GM06990 (cell line): ENCODE measurements around the gene RBM20.
"Not testable (repeated sequence)": the region's sequence is repeated elsewhere in the genome, so short reads cannot be mapped to it uniquely, and the experiment has no call there.

Experiments
- DNase-seq: peaks from one replicate; pipeline ENCODE4 v3.0.0-alpha.2; 2011; ENCODE audit not compliant: insufficient read length; ENCODE audit errors: extremely low read depth
- H3K27me3 ChIP-seq: replicated peaks from 2 replicates; pipeline ENCODE4 v1.6.0; 2011; ENCODE audit warnings: low read length; ENCODE audit not compliant: control insufficient read depth, insufficient read depth
- H3K36me3 ChIP-seq: 2 replicates; pipeline ENCODE4 v1.5.1; 2011; ENCODE audit warnings: low read length; ENCODE audit not compliant: control insufficient read depth, insufficient read depth
- H3K4me3 ChIP-seq: replicated peaks from 2 replicates; pipeline ENCODE4 v1.5.1; 2011; ENCODE audit warnings: low read depth, mild to moderate bottlenecking, control low read depth, low read length
- TF ChIP-seq, protein P1 (sequence below): IDR thresholded peaks from 2 replicates; pipeline ENCODE4 v1.5.1; 2011; ENCODE audit warnings: low read length, control low read depth, mild to moderate bottlenecking, inconsistent platforms; ENCODE audit not compliant: insufficient read depth, poor library complexity, severe bottlenecking

The RBM20 gene

DNA sequence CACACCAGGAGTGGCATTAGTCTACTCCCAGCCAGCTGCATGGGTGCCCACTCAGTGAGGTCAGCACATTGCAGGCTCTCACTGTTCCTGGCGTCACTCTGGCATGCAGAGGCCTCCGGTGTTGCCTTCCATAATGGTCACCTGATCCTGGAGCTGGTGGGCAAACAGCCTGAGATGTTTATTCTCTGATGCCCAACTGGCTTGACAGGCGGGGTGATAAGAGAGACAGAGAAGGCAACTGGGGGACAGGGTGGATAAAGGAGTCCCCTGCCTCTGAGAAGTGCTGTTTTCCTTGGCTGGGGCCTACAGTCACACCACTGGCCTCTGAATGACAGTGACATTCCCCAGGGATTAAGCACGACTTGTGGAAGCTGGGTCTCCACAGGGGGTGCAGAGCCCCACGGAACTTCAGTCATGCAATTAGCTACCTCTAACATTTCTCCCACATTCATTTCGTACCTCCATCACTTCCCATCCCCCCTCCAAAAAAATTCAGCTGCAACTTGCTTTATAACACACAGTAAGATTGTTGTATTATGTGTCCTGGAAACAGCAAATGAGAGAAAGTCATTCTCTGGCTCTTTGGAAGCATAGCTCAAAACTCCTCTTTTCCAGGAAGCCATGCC, 7.1 kb upstream of the RBM20 start:
- Histone ChIP-seq H3K27me3 (no peaks in the 10 kb centered on the region; the same call in 1 of the 2 replicates), H3K4me3 (no peak overlapping the region), H3K36me3 (no peaks in the 10 kb centered on the region)
- DNase-seq, result no peak
- TF ChIP-seq, protein P1, sequence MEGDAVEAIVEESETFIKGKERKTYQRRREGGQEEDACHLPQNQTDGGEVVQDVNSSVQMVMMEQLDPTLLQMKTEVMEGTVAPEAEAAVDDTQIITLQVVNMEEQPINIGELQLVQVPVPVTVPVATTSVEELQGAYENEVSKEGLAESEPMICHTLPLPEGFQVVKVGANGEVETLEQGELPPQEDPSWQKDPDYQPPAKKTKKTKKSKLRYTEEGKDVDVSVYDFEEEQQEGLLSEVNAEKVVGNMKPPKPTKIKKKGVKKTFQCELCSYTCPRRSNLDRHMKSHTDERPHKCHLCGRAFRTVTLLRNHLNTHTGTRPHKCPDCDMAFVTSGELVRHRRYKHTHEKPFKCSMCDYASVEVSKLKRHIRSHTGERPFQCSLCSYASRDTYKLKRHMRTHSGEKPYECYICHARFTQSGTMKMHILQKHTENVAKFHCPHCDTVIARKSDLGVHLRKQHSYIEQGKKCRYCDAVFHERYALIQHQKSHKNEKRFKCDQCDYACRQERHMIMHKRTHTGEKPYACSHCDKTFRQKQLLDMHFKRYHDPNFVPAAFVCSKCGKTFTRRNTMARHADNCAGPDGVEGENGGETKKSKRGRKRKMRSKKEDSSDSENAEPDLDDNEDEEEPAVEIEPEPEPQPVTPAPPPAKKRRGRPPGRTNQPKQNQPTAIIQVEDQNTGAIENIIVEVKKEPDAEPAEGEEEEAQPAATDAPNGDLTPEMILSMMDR, result no peak

DNA sequence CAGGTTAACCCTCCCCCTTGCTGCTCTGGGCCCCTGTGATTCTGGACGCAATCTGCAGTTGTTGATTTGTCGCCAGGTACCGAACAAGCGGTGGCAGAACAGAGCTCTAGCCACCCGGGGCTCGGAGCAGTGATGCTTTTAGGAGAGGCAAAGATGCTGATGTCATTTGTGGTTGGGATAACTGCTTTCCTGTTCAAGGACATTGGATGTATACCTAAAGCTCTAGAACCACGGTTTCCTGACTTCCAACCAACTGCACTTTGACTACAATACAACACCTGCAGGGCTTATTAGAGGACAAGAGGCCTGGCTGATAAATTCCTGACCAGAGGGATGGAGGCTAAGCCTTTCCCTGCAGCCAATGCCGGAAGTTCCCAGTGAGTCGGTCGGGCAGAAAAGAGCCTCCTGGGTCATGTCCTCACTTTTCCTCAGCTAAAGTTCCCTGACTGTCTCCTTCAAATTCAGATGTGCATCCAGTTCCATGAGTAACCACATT, 6.5 kb upstream of the RBM20 start:
- no peak overlapping the region for H3K4me3 ChIP-seq
- H3K36me3 ChIP-seq, result no peaks in the 10 kb centered on the region
- DNase-seq, result no peak
- H3K27me3 ChIP-seq, result no peaks in the 10 kb centered on the region; the same call in 1 of the 2 replicates
- TF ChIP-seq, protein P1, result no peak

DNA sequence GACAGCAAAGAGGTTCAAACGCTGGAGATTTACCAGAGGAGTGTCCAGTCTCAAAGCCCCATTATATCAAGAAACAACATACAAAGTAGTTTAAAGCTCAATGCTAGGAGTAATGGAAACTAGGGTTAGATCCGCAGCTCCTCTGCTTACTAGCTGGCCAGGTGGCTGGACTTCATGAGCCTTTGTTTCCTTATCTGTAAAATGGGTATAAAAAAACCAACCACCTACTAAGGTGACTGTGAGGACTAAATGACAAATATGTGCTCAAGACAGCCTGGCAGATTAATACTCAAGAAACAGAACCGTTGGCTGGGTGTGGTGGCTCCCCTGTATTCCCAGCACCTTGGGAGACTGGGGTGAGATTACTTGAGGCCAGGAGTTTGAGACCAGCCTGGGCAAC, 5.8 kb upstream of the RBM20 start:
- no peaks in the 10 kb centered on the region; the same call in none of the 2 replicates for H3K27me3 ChIP-seq
- no peak overlapping the region for H3K4me3 ChIP-seq
- TF ChIP-seq, protein P1, result no peak
- DNase-seq, result no peak
- H3K36me3 ChIP-seq, result no peaks in the 10 kb centered on the region

DNA sequence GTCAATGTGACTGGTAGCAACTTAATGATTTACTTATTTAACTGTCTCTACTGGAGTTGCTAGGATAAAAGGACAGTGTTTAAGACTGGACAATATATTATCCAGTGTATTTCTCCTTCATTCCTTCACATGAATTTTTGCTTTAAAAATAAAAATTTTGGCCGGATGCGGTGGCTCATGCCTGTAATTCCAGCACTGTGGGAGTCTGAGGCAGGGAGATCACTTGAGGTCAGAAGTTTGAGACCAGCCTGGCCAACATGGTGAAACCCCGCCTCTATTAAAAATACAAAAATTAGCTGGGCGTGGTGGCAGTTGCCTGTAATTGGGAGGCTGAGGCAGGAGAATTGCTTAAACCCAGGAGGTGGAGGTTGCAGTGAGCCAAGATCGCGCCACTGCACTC, 5.1 kb upstream of the RBM20 start:
- not testable (repeated sequence) for H3K4me3 ChIP-seq, H3K36me3 ChIP-seq, DNase-seq, H3K27me3 ChIP-seq

DNA sequence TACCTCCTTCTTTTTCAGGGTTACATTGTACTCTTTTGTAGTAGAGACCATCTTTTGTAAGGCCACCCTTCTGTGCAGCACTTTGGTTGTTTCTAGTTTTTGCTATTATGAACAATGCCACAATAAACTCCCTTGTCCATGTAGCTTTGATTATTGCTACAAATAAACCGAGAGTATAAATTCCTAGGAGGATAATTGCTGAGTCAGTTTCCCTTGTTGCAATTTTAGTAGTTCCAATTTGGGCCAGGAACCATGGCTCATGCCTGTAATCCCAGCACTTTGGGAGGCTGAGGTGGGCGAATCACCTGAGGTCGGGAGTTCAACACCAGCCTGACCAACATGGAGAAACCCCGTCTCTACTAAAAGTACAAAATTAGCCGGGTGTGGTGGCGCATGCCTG, 4.3 kb upstream of the RBM20 start:
- not testable (repeated sequence) for H3K27me3 ChIP-seq, DNase-seq, H3K4me3 ChIP-seq, H3K36me3 ChIP-seq

DNA sequence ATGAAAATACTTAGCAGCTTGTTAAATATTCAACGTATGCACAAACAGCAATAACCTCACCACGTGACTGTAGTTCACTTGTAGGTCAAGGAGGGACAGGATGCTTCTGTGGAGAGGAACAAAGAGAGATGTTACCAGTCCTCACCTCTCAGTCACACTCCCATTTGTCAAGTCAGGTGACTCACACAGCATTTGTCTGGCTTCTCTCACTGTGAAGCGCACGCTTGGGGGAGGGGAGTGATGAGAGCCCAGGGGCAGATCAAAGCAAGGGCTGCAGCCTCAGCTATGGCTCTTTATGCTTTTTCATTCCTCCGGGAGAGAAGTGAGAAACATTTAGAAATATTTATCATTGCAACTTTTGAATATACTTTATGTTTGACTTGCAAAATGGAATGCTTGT, 2.9 kb upstream of the RBM20 start:
- TF ChIP-seq, protein P1, result no peak
- no peak overlapping the region for H3K4me3 ChIP-seq
- DNase-seq, result no peak

More for the DNA sequence above, 2.9 kb upstream of the RBM20 start:
- H3K36me3 ChIP-seq, result no peaks in the 10 kb centered on the region
- no peaks in the 10 kb centered on the region; the same call in none of the 2 replicates for H3K27me3 ChIP-seq
